Testis (tissue), 2 donors: ENCODE data around the gene PPOX.

Experiments
- CTCF ChIP-seq, 3 experiments: fragments of 450-650 bp in 2 of 3; fragments of 200-600 bp in 1 of 3; sonication (generic) in 1 of 3; IDR thresholded peaks; one replicate each; pipeline ENCODE4 v1.5.1; 2016 to 2019; ENCODE audit warnings: antibody characterized with exemption in 3 of 3, mild to moderate bottlenecking in 2 of 3, moderate library complexity in 1 of 3
- POLR2A ChIP-seq: fragments of 450-650 bp; IDR thresholded peaks from one replicate; pipeline ENCODE4 v1.6.1; 2017; ENCODE audit warnings: antibody characterized with exemption, mild to moderate bottlenecking, moderate library complexity

- peak in 2 of 3 experiments; percentile 29 to 30 for TF ChIP-seq CTCF (IDR thresholded peaks at IDR 0.05)
- TF ChIP-seq POLR2A: no peak
Measured at GRCh38 chr1:161119092-161119903, 46.9 kb upstream of the PPOX start.
